GM12878 (cell line): Measurements from ENCODE around the gene STARD3.

ENCODE experiments used
- CHD2 ChIP-seq: IDR thresholded peaks from 2 replicates; pipeline ENCODE4 v1.6.1; 2011; ENCODE audit warnings: low read depth, low read length, improper control_type of control experiment, borderline replicate concordance
- CTCF ChIP-seq, 3 experiments: IDR thresholded peaks in 2 of 3; conservative IDR thresholded peaks in 1 of 3; 2 replicates each; pipeline ENCODE4 v1.5.1; 2011; ENCODE audit warnings: low read depth in 3 of 3, low read length in 3 of 3, mild to moderate bottlenecking in 3 of 3, control low read depth in 2 of 3, moderate library complexity in 2 of 3, inconsistent platforms in 1 of 3, mixed read lengths in 1 of 3; ENCODE audit not compliant: control insufficient read depth in 2 of 3, insufficient read depth in 1 of 3; ENCODE audit errors: extremely low read depth in 1 of 3
- ESRRA ChIP-seq: IDR thresholded peaks from 2 replicates; pipeline ENCODE4 v1.6.1; 2012; ENCODE audit warnings: mild to moderate bottlenecking, low read length, improper control_type of control experiment
- HCFC1 ChIP-seq: fragments of 150-350 bp; IDR thresholded peaks from 2 replicates; pipeline ENCODE4 v1.6.1; 2014; ENCODE audit warnings: low read length
- NKRF ChIP-seq: fragments of 450-650 bp; conservative IDR thresholded peaks from 2 replicates; pipeline ENCODE4 v1.6.1; 2017; ENCODE audit warnings: mild to moderate bottlenecking, moderate library complexity
- POLR2A ChIP-seq: IDR thresholded peaks from 2 replicates; pipeline ENCODE4 v1.6.1; 2011; ENCODE audit warnings: low read depth, mild to moderate bottlenecking, low read length
- POLR2AphosphoS5 ChIP-seq: IDR thresholded peaks from 2 replicates; pipeline ENCODE4 v1.6.1; 2011; ENCODE audit warnings: mild to moderate bottlenecking, low read length, inconsistent platforms
- PRDM15 ChIP-seq: fragments of 450-650 bp; formaldehyde crosslinking; IDR thresholded peaks from 2 replicates; pipeline ENCODE4 v1.4.0; 2020; ENCODE audit warnings: mild to moderate bottlenecking, moderate library complexity
- SMARCA5 ChIP-seq: fragments of 450-650 bp; IDR thresholded peaks from 2 replicates; pipeline ENCODE4 v1.6.1; 2017; ENCODE audit warnings: mild to moderate bottlenecking
- SREBF2 ChIP-seq: IDR thresholded peaks from 2 replicates; pipeline ENCODE4 v1.6.1; 2012; ENCODE audit warnings: mild to moderate bottlenecking, low read length
- TAF1 ChIP-seq: IDR thresholded peaks from 2 replicates; pipeline ENCODE4 v1.6.1; 2011; ENCODE audit warnings: mild to moderate bottlenecking, low read depth, low read length, borderline replicate concordance
- USF2 ChIP-seq: IDR thresholded peaks from 2 replicates; pipeline ENCODE4 v1.6.1; 2011; ENCODE audit warnings: low read depth, low read length, improper control_type of control experiment, borderline replicate concordance
- ZZZ3 ChIP-seq: IDR thresholded peaks from 2 replicates; pipeline ENCODE4 v1.6.1; 2011; ENCODE audit warnings: low read depth; ENCODE audit not compliant: control insufficient read depth, insufficient read length

GRCh38 chr17:39666601-39667261 lies 29.8 kb downstream of the STARD3 start:
- TF ChIP-seq POLR2A = no peak
- no peak for TF ChIP-seq CHD2
- no peak for TF ChIP-seq ESRRA
- TF ChIP-seq SREBF2 = no peak
- no peak for TF ChIP-seq CTCF (IDR thresholded peaks at IDR 0.05 in 2 of 3, conservative IDR thresholded peaks at IDR 0.05 in 1 of 3; ENCODE audit: control insufficient read depth in 2 of 3, extremely low read depth in 1 of 3, insufficient read depth in 1 of 3, low read depth in 3 of 3, low read length in 3 of 3)
- TF ChIP-seq TAF1 = no peak
- TF ChIP-seq ZZZ3 = no peak
- no peak for TF ChIP-seq POLR2AphosphoS5
- TF ChIP-seq SMARCA5 = no peak
- TF ChIP-seq NKRF = no peak
- TF ChIP-seq HCFC1 = no peak
- no peak for TF ChIP-seq USF2
- TF ChIP-seq PRDM15 (CRISPR knock-in tag) = no peak
